Astrocyte (in vitro differentiated cells and primary cell): ENCODE results near the gene COMT. TPM values are rescaled to one million over a fixed set of nuclear protein-coding genes. Genes with fewer than 3 reads are reported as not detected.

Source experiments
- DNase-seq: peaks from one replicate; pipeline ENCODE4 v3.0.0-alpha.2; 2010; ENCODE audit warnings: low read depth
- FAIRE-seq: peaks from 2 replicates; lab custom pipeline; 2011; peaks lifted over from hg19 to GRCh38; lab: Jason Lieb, UNC
- H2AFZ ChIP-seq: 2 replicates; pipeline ENCODE4 v1.6.0; 2012; ENCODE audit warnings: low read depth, low read length, inconsistent platforms
- H3K27ac ChIP-seq: 2 replicates; pipeline ENCODE4 v1.5.1; 2011; ENCODE audit warnings: low read depth, low read length, inconsistent platforms
- H3K27me3 ChIP-seq: 2 replicates; pipeline ENCODE4 v1.6.0; 2011; ENCODE audit warnings: low read length, inconsistent platforms; ENCODE audit not compliant: insufficient read depth
- H3K36me3 ChIP-seq: 2 replicates; pipeline ENCODE4 v1.5.1; 2011; ENCODE audit warnings: low read length, inconsistent platforms; ENCODE audit not compliant: insufficient read depth
- H3K4me1 ChIP-seq: 2 replicates; pipeline ENCODE4 v1.5.1; 2011; ENCODE audit warnings: low read length, inconsistent platforms; ENCODE audit not compliant: insufficient read depth
- H3K4me2 ChIP-seq: 2 replicates; pipeline ENCODE4 v1.6.0; 2012; ENCODE audit warnings: low read length, inconsistent platforms
- H3K4me3 ChIP-seq: 2 replicates; pipeline ENCODE4 v1.5.1; 2011; ENCODE audit warnings: low read depth, mild to moderate bottlenecking, low read length, inconsistent platforms; ENCODE audit not compliant: insufficient read depth
- H3K79me2 ChIP-seq: 2 replicates; pipeline ENCODE4 v1.6.0; 2012; ENCODE audit warnings: mild to moderate bottlenecking, low read length, inconsistent platforms; ENCODE audit not compliant: insufficient read depth
- H3K9ac ChIP-seq: 2 replicates; pipeline ENCODE4 v1.6.0; 2012; ENCODE audit warnings: mild to moderate bottlenecking, low read length, inconsistent platforms
- H3K9me3 ChIP-seq: 2 replicates; pipeline ENCODE4 v1.5.1; 2012; ENCODE audit warnings: low read depth, mild to moderate bottlenecking, low read length, inconsistent platforms; ENCODE audit not compliant: insufficient read depth
- H4K20me1 ChIP-seq: 2 replicates; pipeline ENCODE4 v1.6.0; 2012; ENCODE audit warnings: low read length, inconsistent platforms; ENCODE audit not compliant: insufficient read depth
- H3K27ac Mint-ChIP-seq: one replicate; pipeline ENCODE4 v1.8.0; 2021; ENCODE audit warnings: mild to moderate bottlenecking, mixed read lengths; ENCODE audit not compliant: unreplicated experiment
- H3K27me3 Mint-ChIP-seq: one replicate; pipeline ENCODE4 v1.8.0; 2021; ENCODE audit warnings: low read depth, mixed read lengths; ENCODE audit not compliant: unreplicated experiment
- H3K36me3 Mint-ChIP-seq: one replicate; pipeline ENCODE4 v1.8.0; 2021; ENCODE audit warnings: low read depth, mixed read lengths; ENCODE audit not compliant: unreplicated experiment
- H3K4me1 Mint-ChIP-seq: one replicate; pipeline ENCODE4 v1.8.0; 2021; ENCODE audit warnings: low read depth, mixed read lengths; ENCODE audit not compliant: unreplicated experiment
- H3K4me3 Mint-ChIP-seq: one replicate; pipeline ENCODE4 v1.8.0; 2021; ENCODE audit warnings: mild to moderate bottlenecking, moderate library complexity, mixed read lengths; ENCODE audit not compliant: unreplicated experiment
- H3K9me3 Mint-ChIP-seq: one replicate; pipeline ENCODE4 v1.8.0; 2021; ENCODE audit warnings: mild to moderate bottlenecking, mixed read lengths; ENCODE audit not compliant: unreplicated experiment
- EZH2 ChIP-seq: IDR thresholded peaks from 2 replicates; pipeline ENCODE4 v1.6.1; 2012; ENCODE audit warnings: mild to moderate bottlenecking, low read length, inconsistent platforms; ENCODE audit not compliant: insufficient read depth
- total RNA-seq: library from RNA; stranded (reverse); gene quantifications from 2 replicates; pipeline ENCODE4 v1.2.1, GENCODE V29; 2021
- TF ChIP-seq, protein P1 (sequence below): IDR thresholded peaks from 2 replicates; pipeline ENCODE4 v1.5.1; 2011; ENCODE audit warnings: low read depth, mild to moderate bottlenecking, inconsistent platforms, low read length, moderate library complexity; ENCODE audit not compliant: insufficient read depth

COMT gene
- total RNA-seq, 1 donor from 2014 or later, result 116 TPM

DNA sequence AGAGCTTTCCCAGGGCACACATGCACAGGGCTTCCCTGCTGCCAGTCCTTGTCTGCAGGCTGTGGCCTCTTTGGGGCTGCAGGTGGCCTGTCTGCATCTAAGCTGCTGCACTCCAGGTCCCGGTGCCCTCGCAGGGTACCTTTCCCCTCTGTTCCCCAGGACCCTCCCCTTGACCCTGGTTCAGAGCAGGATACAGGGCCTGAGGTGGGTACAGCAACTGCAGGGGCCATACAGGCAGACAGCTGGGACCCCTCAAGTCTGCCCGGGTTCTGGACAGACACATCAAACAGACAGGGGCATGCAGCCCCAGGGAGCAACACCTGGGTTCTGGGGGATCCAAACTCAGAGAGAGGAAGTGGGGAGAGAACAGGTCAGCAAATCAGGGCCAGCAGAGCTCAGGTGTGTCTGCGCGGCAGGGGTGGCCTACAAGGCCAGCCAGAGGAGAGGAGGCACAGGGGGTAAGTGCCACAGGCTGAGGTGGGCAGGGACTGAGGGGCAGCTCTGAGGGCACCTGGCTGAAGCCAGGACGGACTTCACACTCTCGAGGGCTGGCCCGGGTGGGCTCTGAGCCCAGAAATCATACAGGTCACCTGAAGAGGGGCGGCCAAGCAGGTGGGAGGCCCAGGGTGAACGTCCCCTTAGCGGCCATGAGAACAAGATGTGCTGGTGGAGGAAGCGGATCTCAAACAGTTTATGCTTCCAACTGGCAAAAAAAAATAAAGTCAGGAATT is 29.9 kb upstream of the COMT start:
- DNase-seq (no peak), FAIRE-seq (no peak)
- no peak for TF ChIP-seq EZH2
- TF ChIP-seq, protein P1, sequence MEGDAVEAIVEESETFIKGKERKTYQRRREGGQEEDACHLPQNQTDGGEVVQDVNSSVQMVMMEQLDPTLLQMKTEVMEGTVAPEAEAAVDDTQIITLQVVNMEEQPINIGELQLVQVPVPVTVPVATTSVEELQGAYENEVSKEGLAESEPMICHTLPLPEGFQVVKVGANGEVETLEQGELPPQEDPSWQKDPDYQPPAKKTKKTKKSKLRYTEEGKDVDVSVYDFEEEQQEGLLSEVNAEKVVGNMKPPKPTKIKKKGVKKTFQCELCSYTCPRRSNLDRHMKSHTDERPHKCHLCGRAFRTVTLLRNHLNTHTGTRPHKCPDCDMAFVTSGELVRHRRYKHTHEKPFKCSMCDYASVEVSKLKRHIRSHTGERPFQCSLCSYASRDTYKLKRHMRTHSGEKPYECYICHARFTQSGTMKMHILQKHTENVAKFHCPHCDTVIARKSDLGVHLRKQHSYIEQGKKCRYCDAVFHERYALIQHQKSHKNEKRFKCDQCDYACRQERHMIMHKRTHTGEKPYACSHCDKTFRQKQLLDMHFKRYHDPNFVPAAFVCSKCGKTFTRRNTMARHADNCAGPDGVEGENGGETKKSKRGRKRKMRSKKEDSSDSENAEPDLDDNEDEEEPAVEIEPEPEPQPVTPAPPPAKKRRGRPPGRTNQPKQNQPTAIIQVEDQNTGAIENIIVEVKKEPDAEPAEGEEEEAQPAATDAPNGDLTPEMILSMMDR, result no peak
- Mint-ChIP-seq H3K9me3 (peaks cover 6% of the 10 kb centered on the region), H3K27ac (no peak overlapping the region), H3K4me1 (no peaks in the 10 kb centered on the region), H3K4me3 (no peak overlapping the region), H3K36me3 (peaks cover 26% of the 10 kb centered on the region), H3K27me3 (peaks cover 6% of the 10 kb centered on the region)
- no peaks in the 10 kb centered on the region for H3K79me2 ChIP-seq
- H3K9ac ChIP-seq, result no peak overlapping the region
- no peaks in the 10 kb centered on the region for H3K9me3 ChIP-seq
- no peaks in the 10 kb centered on the region for H3K27me3 ChIP-seq
- H4K20me1 ChIP-seq, result peaks cover 6% of the 10 kb centered on the region
- no peak overlapping the region for H3K4me3 ChIP-seq
- no peak overlapping the region for H3K27ac ChIP-seq
- peaks cover 6% of the 10 kb centered on the region for H3K36me3 ChIP-seq
- no peak overlapping the region for H2AFZ ChIP-seq
- no peaks in the 10 kb centered on the region for H3K4me1 ChIP-seq
- no peak overlapping the region for H3K4me2 ChIP-seq

DNA sequence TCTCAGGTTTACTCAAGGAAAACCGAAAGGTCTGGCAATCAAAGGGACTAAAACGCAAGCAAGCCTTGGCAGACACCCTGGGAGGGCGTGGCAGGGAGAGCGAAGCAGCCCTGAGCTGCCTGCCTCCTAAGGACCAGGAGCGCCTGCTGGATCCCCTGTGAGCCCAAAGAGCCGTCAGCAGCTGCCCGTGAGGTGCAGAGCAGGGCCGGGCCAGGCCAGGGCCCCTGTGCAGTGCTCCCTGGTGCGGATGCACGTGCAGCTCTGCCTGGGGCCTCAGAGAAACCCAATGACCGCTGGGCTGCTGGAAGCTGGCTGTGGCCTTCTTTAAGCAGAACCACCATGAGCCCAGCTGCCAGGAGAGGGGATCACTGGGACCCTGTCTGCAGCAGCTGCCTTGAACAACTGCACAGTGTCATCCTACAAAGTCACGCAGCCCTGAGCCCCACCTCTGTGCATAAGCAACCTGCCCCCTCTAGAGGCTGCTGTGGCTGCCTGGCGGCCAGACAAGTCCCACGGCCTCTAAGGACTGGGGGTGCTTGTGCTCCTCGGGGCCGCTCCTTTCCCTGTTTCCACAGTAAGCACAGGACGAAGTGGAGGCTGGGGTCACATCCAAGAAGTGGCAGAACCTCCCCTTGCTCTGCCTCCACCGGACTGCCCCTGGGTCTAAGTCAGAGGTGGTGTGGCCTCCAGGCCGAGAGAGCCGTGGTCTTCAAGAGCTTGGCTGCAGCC is 29.1 kb upstream of the COMT start:
- peaks cover 6% of the 10 kb centered on the region for H4K20me1 ChIP-seq
- Mint-ChIP-seq H3K27ac (no peak overlapping the region), H3K36me3 (peaks cover 26% of the 10 kb centered on the region), H3K9me3 (peaks cover 6% of the 10 kb centered on the region), H3K4me1 (no peaks in the 10 kb centered on the region), H3K27me3 (peaks cover 6% of the 10 kb centered on the region), H3K4me3 (no peak overlapping the region)
- H3K4me1 ChIP-seq, result no peaks in the 10 kb centered on the region
- peaks cover 6% of the 10 kb centered on the region for H3K36me3 ChIP-seq
- H3K9me3 ChIP-seq, result no peaks in the 10 kb centered on the region
- TF ChIP-seq EZH2, result no peak
- TF ChIP-seq, protein P1, result no peak
- H3K27me3 ChIP-seq, result no peaks in the 10 kb centered on the region
- no peak overlapping the region for H2AFZ ChIP-seq
- FAIRE-seq, result no peak
- H3K79me2 ChIP-seq, result no peaks in the 10 kb centered on the region
- no peak overlapping the region for H3K27ac ChIP-seq
- DNase-seq, result no peak
- H3K9ac ChIP-seq, result no peak overlapping the region
- H3K4me3 ChIP-seq, result no peak overlapping the region
- no peak overlapping the region for H3K4me2 ChIP-seq
